GM13977 (cell line): Measurements from ENCODE around the gene NPTN.

Experiments
- DNase-seq: peaks from one replicate; pipeline ENCODE4 v3.0.0; 2012; ENCODE audit warnings: low spot score
- in situ Hi-C: fragments of 300-500 bp; cut with MboI; formaldehyde crosslinking; loops from one replicate; pipeline ENCODE4 v1.12.0; 2022; ENCODE audit warnings: low sequenced_read_pairs, low pct_unique_long_range_greater_than_20kb, mixed read lengths, inconsistent platforms; ENCODE audit not compliant: unreplicated experiment
- TF ChIP-seq, protein P1 (sequence below): IDR thresholded peaks from 2 replicates; pipeline ENCODE4 v1.5.1; 2012; ENCODE audit warnings: mild to moderate bottlenecking, control low read depth; ENCODE audit not compliant: insufficient read depth; ENCODE audit errors: extremely low read depth, missing control alignments

Gene NPTN

GRCh38 chr15:73518180-73518862 lies 114.9 kb downstream of the NPTN start:
- TF ChIP-seq, protein P1, sequence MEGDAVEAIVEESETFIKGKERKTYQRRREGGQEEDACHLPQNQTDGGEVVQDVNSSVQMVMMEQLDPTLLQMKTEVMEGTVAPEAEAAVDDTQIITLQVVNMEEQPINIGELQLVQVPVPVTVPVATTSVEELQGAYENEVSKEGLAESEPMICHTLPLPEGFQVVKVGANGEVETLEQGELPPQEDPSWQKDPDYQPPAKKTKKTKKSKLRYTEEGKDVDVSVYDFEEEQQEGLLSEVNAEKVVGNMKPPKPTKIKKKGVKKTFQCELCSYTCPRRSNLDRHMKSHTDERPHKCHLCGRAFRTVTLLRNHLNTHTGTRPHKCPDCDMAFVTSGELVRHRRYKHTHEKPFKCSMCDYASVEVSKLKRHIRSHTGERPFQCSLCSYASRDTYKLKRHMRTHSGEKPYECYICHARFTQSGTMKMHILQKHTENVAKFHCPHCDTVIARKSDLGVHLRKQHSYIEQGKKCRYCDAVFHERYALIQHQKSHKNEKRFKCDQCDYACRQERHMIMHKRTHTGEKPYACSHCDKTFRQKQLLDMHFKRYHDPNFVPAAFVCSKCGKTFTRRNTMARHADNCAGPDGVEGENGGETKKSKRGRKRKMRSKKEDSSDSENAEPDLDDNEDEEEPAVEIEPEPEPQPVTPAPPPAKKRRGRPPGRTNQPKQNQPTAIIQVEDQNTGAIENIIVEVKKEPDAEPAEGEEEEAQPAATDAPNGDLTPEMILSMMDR = no peak
- no peak for DNase-seq
- in situ Hi-C loops = no loop called here

- in situ Hi-C loops = no loop called here
- no peak for DNase-seq
- TF ChIP-seq, protein P1 = no peak
Measured at GRCh38 chr15:73517566-73517965, 115.6 kb downstream of the NPTN start.

DNA sequence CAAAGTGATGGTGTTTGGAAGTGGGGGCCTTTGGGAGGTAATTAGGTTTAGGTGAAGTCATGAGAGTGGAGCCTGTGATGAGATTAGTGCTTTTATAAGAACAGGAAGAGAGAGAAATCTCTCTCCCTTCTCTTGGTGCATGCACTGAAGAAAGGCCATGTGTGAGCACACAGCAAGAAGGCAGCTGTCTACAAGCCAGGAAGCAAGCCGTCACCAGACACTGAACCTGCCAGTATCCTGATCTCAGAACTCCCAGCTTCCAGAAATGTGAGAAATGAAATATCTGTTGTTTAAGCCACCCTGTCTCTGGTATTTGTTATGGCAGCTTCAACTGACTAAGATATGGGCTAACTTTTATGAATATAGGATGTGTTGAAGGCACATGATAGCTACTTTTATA lies 117.7 kb downstream of the NPTN start:
- TF ChIP-seq, protein P1 = no peak
- in situ Hi-C loops = no loop called here
- no peak for DNase-seq
